Body of pancreas (tissue), 4 donors: Measurements from ENCODE around the gene AMOTL1. TPM values are rescaled to one million over a fixed set of nuclear protein-coding genes. Genes with fewer than 3 reads are reported as not detected.

Source experiments
- ATAC-seq: fragments of 150-250 bp; one replicate; pipeline ENCODE4 v1.9.1; 2016
- DNase-seq, 4 donors: peaks; one replicate each; pipeline ENCODE4 v3.0.0-alpha.2; 2019
- H3K27ac ChIP-seq, 4 donors: fragments of 200-600 bp; sonication (generic); 1 replicate in 3 of 4; 2 replicates in 1 of 4; pipeline versions ENCODE4 v1.5.1 to v1.6.1; 2016 to 2019; ENCODE audit warnings: mild to moderate bottlenecking in 1 of 4, mixed read lengths in 1 of 4, moderate library complexity in 1 of 4
- H3K27me3 ChIP-seq, 2 donors: fragments of 200-600 bp; sonication (generic); one replicate each; pipeline ENCODE4 v1.6.0; 2016; ENCODE audit warnings: mild to moderate bottlenecking in 1 of 2
- H3K36me3 ChIP-seq, 2 donors: fragments of 200-600 bp; sonication (generic); replicated peaks in 1 of 2; 2 replicates each; pipeline ENCODE4 v1.5.1; 2016; ENCODE audit warnings: low read depth in 2 of 2; ENCODE audit not compliant: insufficient read depth in 1 of 2
- H3K4me1 ChIP-seq: fragments of 200-600 bp; sonication (generic); one replicate; pipeline ENCODE4 v1.6.0; 2016
- H3K4me3 ChIP-seq, 2 donors: fragments of 200-600 bp; sonication (generic); 1 replicate in 1 of 2; 2 replicates in 1 of 2; pipeline ENCODE4 v1.5.1; 2016 to 2019
- H3K9me3 ChIP-seq, 3 donors: fragments of 200-600 bp; sonication (generic); 1 replicate in 2 of 3; 2 replicates in 1 of 3; pipeline ENCODE4 v1.5.1; 2016
- CTCF ChIP-seq, 7 experiments: fragments of 450-650 bp in 4 of 7; fragments of 200-600 bp in 3 of 7; sonication (generic) in 3 of 7; IDR thresholded peaks; one replicate each; pipeline ENCODE4 v1.5.1; 2016 to 2019; ENCODE audit warnings: antibody characterized with exemption in 7 of 7
- POLR2A ChIP-seq, 3 donors: fragments of 450-650 bp; IDR thresholded peaks; one replicate each; pipeline ENCODE4 v1.6.1; 2016; ENCODE audit warnings: antibody characterized with exemption in 3 of 3, mild to moderate bottlenecking in 2 of 3
- WGBS, 2 donors: methylation state at CpG; one replicate each; pipeline ENCODE4 v1.1.5; 2017; 5-methylcytosine and 5-hydroxymethylcytosine counted together
- intact Hi-C: fragments of 100-400 bp; cut with DNase I; formaldehyde crosslinking; loops from one replicate; pipeline ENCODE4 v1.15.1; 2023
- total RNA-seq, 2 donors: library from RNA; depleted of rRNA; stranded (reverse); fragments of >200 nt; gene quantifications; one replicate each; pipeline ENCODE4 v1.1.0, GENCODE V29; 2016

AMOTL1 gene
- total RNA-seq, 2 donors from 2014 or later, result 20.4 to 21.5 TPM

- Histone ChIP-seq H3K27ac (peak overlapping the region in 3 of 4 donors; percentile 92 to 96 (median 93)), H3K36me3 (no peaks in the 10 kb centered on the region), H3K9me3 (no peaks in the 10 kb centered on the region), H3K27me3 (no peaks in the 10 kb centered on the region), H3K4me3 (no peak overlapping the region), H3K4me1 (peaks cover 50% of the 10 kb centered on the region)
- intact Hi-C loops, result no loop called here
- DNase-seq (no peak), ATAC-seq (no peak)
- WGBS, 2 donors, result 69 to 72% methylated on average over 4 of the region's 4 CpGs
- no peak for TF ChIP-seq POLR2A (IDR thresholded peaks at IDR 0.05)
- no peak for TF ChIP-seq CTCF (IDR thresholded peaks at IDR 0.05)
Measured at GRCh38 chr11:94770563-94771120, 2.5 kb downstream of the AMOTL1 start.

- TF ChIP-seq POLR2A (IDR thresholded peaks at IDR 0.05), result no peak
- no peaks in the 10 kb centered on the region for H3K9me3 ChIP-seq
- no peaks in the 10 kb centered on the region for H3K27me3 ChIP-seq
- no peak for ATAC-seq
- H3K4me1 ChIP-seq, result peaks cover 58% of the 10 kb centered on the region
- intact Hi-C loops, result no loop called here
- H3K4me3 ChIP-seq, result no peak overlapping the region
- DNase-seq, result no peak
- 29 to 35% methylated on average over 2 of the region's 2 CpGs for WGBS, 2 donors
- no peak overlapping the region for H3K27ac ChIP-seq
- no peaks in the 10 kb centered on the region for H3K36me3 ChIP-seq
Measured at GRCh38 chr11:94771390-94771789, 3.2 kb downstream of the AMOTL1 start.

- DNase-seq (no peak), ATAC-seq (no peak)
- intact Hi-C loops, result no loop called here
- H3K9me3 ChIP-seq, result no peaks in the 10 kb centered on the region
- 78 to 82% methylated on average over 2 of the region's 2 CpGs for WGBS, 2 donors
- H3K27ac ChIP-seq, result no peak overlapping the region
- H3K4me1 ChIP-seq, result peaks cover 63% of the 10 kb centered on the region
- H3K36me3 ChIP-seq, result no peaks in the 10 kb centered on the region
- no peak overlapping the region for H3K4me3 ChIP-seq
- no peak for TF ChIP-seq CTCF (IDR thresholded peaks at IDR 0.05)
- TF ChIP-seq POLR2A (IDR thresholded peaks at IDR 0.05), result no peak
- no peaks in the 10 kb centered on the region for H3K27me3 ChIP-seq
Measured at GRCh38 chr11:94771951-94772350, 3.8 kb downstream of the AMOTL1 start.

GRCh38 chr11:94773842-94774241 lies 5.7 kb downstream of the AMOTL1 start:
- H3K9me3 ChIP-seq, result no peaks in the 10 kb centered on the region
- ATAC-seq (no peak), DNase-seq (no peak)
- TF ChIP-seq CTCF (IDR thresholded peaks at IDR 0.05) (no peak), POLR2A (IDR thresholded peaks at IDR 0.05) (no peak)
- H3K4me1 ChIP-seq, result peaks cover 59% of the 10 kb centered on the region
- no peak overlapping the region for H3K4me3 ChIP-seq
- H3K27me3 ChIP-seq, result no peaks in the 10 kb centered on the region
- no peaks in the 10 kb centered on the region for H3K36me3 ChIP-seq
- no peak overlapping the region for H3K27ac ChIP-seq
- intact Hi-C loops, result no loop called here
- 92 to 94% methylated on average over 8 of the region's 8 CpGs for WGBS, 2 donors

- H3K36me3 ChIP-seq, result no peaks in the 10 kb centered on the region
- WGBS, 2 donors, result 56 to 82% methylated on average over 3 of the region's 3 CpGs
- H3K9me3 ChIP-seq, result no peaks in the 10 kb centered on the region
- H3K27me3 ChIP-seq, result no peaks in the 10 kb centered on the region
- intact Hi-C loops, result no loop called here
- ATAC-seq, result no peak
- TF ChIP-seq CTCF (IDR thresholded peaks at IDR 0.05) (no peak), POLR2A (IDR thresholded peaks at IDR 0.05) (no peak)
- H3K4me3 ChIP-seq, result no peak overlapping the region
- peaks cover 59% of the 10 kb centered on the region for H3K4me1 ChIP-seq
- no peak overlapping the region for H3K27ac ChIP-seq
- DNase-seq, result no peak
Measured at GRCh38 chr11:94774345-94774744, 6.2 kb downstream of the AMOTL1 start.
